GM21526 (cell line): Measurements from ENCODE around the gene IL21.
"Not testable (repeated sequence)": the region's sequence is repeated elsewhere in the genome, so short reads cannot be mapped to it uniquely, and the experiment has no call there.

ENCODE experiments used
- ATAC-seq: cut with Tn5 transposase; IDR thresholded peaks from one replicate; pipeline ENCODE4 v1.9.1; 2021; ENCODE audit warnings: moderate library complexity; ENCODE audit not compliant: unreplicated experiment, low FRiP score

The IL21 gene

DNA sequence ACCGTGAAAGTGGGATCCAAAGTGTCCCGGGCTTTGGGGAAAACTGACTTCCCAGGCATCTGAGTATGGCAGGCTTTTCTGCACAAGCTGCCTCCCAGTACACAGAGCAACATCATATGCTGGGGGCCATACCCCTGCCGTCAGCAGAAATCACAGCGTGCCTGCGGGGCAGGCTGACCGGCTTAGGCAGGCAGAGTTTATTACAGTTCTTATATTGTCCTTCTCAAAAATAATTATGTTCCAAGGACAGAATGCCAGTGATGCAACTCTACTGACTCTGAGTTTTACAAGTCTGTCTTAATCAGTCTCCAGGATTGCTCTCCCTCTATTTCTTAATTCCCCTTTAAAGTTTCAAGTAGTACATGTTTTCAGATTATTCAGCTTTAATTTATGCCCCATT, 37.0 kb downstream of the IL21 start:
- no peak for ATAC-seq

GRCh38 chr4:122577808-122578781, 42.8 kb downstream of the IL21 start:
- peak; percentile 78 for ATAC-seq

DNA sequence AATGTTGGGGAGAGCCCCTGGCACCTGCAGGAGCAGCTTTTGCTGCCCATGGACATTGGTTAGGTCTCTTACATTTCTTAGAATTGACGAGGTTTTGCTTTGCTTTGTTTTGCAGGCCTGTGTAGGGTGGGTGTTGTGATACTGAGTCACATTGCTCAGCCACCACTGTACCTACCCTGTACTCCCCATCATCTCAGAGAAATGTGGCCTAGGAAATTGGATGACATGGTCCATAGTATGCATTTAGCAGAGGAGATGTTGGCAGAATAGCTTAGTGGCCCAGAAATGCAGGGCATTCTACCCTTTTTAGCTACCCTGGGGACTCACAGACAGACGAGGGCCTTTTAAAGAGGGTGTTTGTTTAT, 43.7 kb downstream of the IL21 start:
- no peak for ATAC-seq

- peak; percentile 52 for ATAC-seq
Measured at GRCh38 chr4:122576261-122577188, 44.3 kb downstream of the IL21 start.

- not testable (repeated sequence) for ATAC-seq
Measured at GRCh38 chr4:122574347-122574746, 46.5 kb downstream of the IL21 start.

GRCh38 chr4:122562449-122562848, 58.4 kb downstream of the IL21 start:
- no peak for ATAC-seq
